ENCODE data around the gene WWC2. TPM values are rescaled to one million over a fixed set of nuclear protein-coding genes. Genes with fewer than 3 reads are reported as not detected.

Gene WWC2
- total and polyA plus RNA-seq, 3 experiments from 2014 or later = 0.80 to 1.7 (median 0.85) TPM

GRCh38 chr4:183366206-183366835 lies 267.3 kb downstream of the WWC2 start:
- POLR2A ChIA-PET = no interaction called here
- H3K36me3 Mint-ChIP-seq = no peaks in the 10 kb centered on the region
- Histone ChIP-seq H3K36me3 (ENCODE audit: insufficient read depth, low read length) (no peaks in the 10 kb centered on the region), H3K4me1 (ENCODE audit: insufficient read depth, low read length) (no peaks in the 10 kb centered on the region), H3K9me3 (ENCODE audit: low read length) (no peaks in the 10 kb centered on the region), H3K27ac (ENCODE audit: low read depth, low read length) (no peak overlapping the region), H3K4me3 (ENCODE audit: low read length) (no peak overlapping the region), H3K27me3 (ENCODE audit: insufficient read depth, low read length, poor library complexity, severe bottlenecking) (no peaks in the 10 kb centered on the region)
- H3K4me1 Mint-ChIP-seq = no peaks in the 10 kb centered on the region
- H3K27me3 Mint-ChIP-seq = peaks cover 1 to 14% of the 10 kb centered on the region in 2 donors
- H3K4me3 Mint-ChIP-seq = no peak overlapping the region
- H3K27ac Mint-ChIP-seq = no peak overlapping the region
- H3K9me3 Mint-ChIP-seq = no peaks in the 10 kb centered on the region
- DNase-seq = no peak
- CTCF ChIA-PET = no interaction called here

GRCh38 chr4:183369073-183369472 lies 270.0 kb downstream of the WWC2 start:
- H3K27me3 Mint-ChIP-seq = peaks cover 4 to 5% of the 10 kb centered on the region in 2 donors
- no peaks in the 10 kb centered on the region for H3K9me3 ChIP-seq (ENCODE audit: low read length)
- ChIA-PET POLR2A (no interaction called here), CTCF (no interaction called here)
- H3K4me1 ChIP-seq (ENCODE audit: insufficient read depth, low read length) = no peaks in the 10 kb centered on the region
- no peaks in the 10 kb centered on the region for H3K36me3 ChIP-seq (ENCODE audit: insufficient read depth, low read length)
- no peak for DNase-seq
- H3K27ac ChIP-seq (ENCODE audit: low read depth, low read length) = no peak overlapping the region
- H3K27me3 ChIP-seq (ENCODE audit: insufficient read depth, low read length, poor library complexity, severe bottlenecking) = no peaks in the 10 kb centered on the region
- H3K27ac Mint-ChIP-seq = no peak overlapping the region
- peaks cover 0 to 10% (median 5%) of the 10 kb centered on the region in 5 donors for H3K9me3 Mint-ChIP-seq
- no peak overlapping the region for H3K4me3 ChIP-seq (ENCODE audit: low read length)
- no peak overlapping the region for H3K4me3 Mint-ChIP-seq
- H3K4me1 Mint-ChIP-seq = no peaks in the 10 kb centered on the region
- H3K36me3 Mint-ChIP-seq = peaks cover 0 to 18% (median 0%) of the 10 kb centered on the region in 3 donors

Other genes starting within 250 kb of the WWC2 start
- gene DCTD, start 181.9 kb upstream of the WWC2 start, total RNA-seq = 100 to 1,000 TPM; 145 to 150 TPM
- gene DCTD, start 181.9 kb upstream of the WWC2 start, polyA plus RNA-seq = 105 TPM
- gene CLDN22, start 221.0 kb downstream of the WWC2 start, total RNA-seq = not detected
- not detected for gene CLDN22, start 221.0 kb downstream of the WWC2 start, polyA plus RNA-seq
- not detected for gene CLDN24, start 223.2 kb downstream of the WWC2 start, total RNA-seq
- gene CLDN24, start 223.2 kb downstream of the WWC2 start, polyA plus RNA-seq = not detected

All from CD8-positive, alpha-beta memory T cell (primary cell).